ENCODE results near the gene EDAR. TPM values are rescaled to one million over a fixed set of nuclear protein-coding genes. Genes with fewer than 3 reads are reported as not detected.

EDAR gene
- total RNA-seq, 1 donor from 2014 or later, result not detected

GRCh38 chr2:109030870-109031475 lies 42.0 kb upstream of the EDAR start:
- peaks cover 7% of the 10 kb centered on the region for H3K9me3 Mint-ChIP-seq (ENCODE audit: unreplicated experiment)
- H3K27ac Mint-ChIP-seq (ENCODE audit: unreplicated experiment), result no peak overlapping the region
- peak overlapping the region; percentile 65 for H3K4me3 Mint-ChIP-seq (ENCODE audit: unreplicated experiment)
- no peak for DNase-seq
- peaks cover 5% of the 10 kb centered on the region for H3K36me3 Mint-ChIP-seq (ENCODE audit: unreplicated experiment)
- no peak for TF ChIP-seq CTCF (IDR thresholded peaks at IDR 0.05; ENCODE audit: partially characterized antibody, unreplicated experiment)
- peaks cover 6% of the 10 kb centered on the region for H3K27me3 Mint-ChIP-seq (ENCODE audit: unreplicated experiment)
- H3K4me1 Mint-ChIP-seq (ENCODE audit: low read depth, unreplicated experiment), result peaks cover 3% of the 10 kb centered on the region

DNA sequence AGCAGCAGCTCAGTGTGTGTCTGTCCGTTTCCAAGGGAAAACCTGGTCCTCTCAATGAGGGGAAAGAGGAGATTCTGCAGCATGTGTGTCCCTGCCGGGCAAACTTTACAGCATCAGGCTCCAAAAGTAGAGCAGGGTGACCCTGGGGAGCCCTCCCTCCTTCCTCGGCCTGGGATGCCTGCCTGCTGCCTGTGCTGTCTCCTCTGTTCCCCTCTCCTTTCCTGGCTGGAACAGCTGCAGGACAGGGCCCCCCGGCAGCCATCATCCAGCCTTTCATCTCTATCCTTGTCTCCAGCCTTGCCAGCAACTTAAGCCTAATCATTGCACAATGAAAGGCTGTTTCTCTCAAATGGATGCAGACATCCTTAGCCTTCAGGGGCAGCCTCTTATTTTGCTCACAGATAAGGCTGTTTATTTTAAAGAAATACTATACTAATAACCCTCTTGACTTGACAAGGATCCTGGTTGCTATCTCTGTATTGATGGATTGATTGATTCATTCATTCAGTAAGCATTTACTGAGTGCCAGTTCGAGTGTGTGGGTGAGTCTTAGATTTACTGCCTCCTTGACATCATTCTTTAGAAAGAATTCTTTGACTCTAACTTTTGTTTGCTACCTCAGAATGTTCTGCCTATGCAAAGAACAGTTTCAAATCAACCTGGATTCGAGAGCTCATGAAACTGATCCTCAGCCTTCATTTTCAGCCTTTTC lies 40.6 kb upstream of the EDAR start:
- Mint-ChIP-seq H3K27ac (ENCODE audit: unreplicated experiment) (no peak overlapping the region), H3K27me3 (ENCODE audit: unreplicated experiment) (peaks cover 8% of the 10 kb centered on the region)
- TF ChIP-seq CTCF (IDR thresholded peaks at IDR 0.05; ENCODE audit: partially characterized antibody, unreplicated experiment), result no peak

DNA sequence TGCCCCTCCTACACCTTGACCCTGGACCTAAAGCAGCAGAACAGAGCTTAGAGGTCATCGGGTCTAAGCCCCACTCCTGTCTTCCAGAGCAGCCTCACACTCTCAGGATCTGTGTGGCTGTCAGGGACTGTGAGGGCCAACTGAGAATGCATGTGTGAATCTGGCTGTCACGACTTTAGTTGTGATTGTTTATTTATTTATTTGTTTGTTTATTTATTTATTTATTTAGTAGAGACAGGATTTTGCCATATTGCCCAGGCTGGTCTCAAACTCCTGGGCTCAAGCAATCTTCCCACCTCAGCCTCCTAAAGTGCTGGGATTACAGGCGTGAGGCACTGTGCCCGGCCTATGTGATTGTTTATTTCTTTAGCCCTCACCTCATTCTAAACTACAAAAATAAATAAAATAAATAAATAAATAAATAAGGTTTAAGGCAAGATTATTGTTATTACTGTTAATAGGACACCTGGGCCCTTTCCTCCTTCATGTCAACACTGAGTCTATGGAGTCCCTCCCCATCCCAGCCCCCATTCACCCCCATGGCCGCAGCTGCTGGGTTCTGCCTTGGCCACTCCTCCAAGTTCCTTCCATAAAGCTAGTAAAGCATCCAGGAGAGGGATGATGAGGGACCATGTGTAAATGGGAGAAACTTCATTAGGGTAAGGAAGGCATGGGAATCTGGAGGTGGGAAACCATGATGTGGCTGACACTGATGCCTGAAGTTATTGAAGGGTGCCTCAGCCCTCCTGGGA lies 39.9 kb upstream of the EDAR start:
- no peak overlapping the region for H3K27ac Mint-ChIP-seq (ENCODE audit: unreplicated experiment)
- no peak overlapping the region for H3K4me3 Mint-ChIP-seq (ENCODE audit: unreplicated experiment)
- peaks cover 5% of the 10 kb centered on the region for H3K9me3 Mint-ChIP-seq (ENCODE audit: unreplicated experiment)
- peaks cover 3% of the 10 kb centered on the region for H3K4me1 Mint-ChIP-seq (ENCODE audit: low read depth, unreplicated experiment)
- peaks cover 8% of the 10 kb centered on the region for H3K27me3 Mint-ChIP-seq (ENCODE audit: unreplicated experiment)
- TF ChIP-seq CTCF (IDR thresholded peaks at IDR 0.05; ENCODE audit: partially characterized antibody, unreplicated experiment), result no peak
- no peak for DNase-seq
- H3K36me3 Mint-ChIP-seq (ENCODE audit: unreplicated experiment), result peaks cover 5% of the 10 kb centered on the region

More for the DNA sequence above, 40.6 kb upstream of the EDAR start:
- no peak overlapping the region for H3K4me3 Mint-ChIP-seq (ENCODE audit: unreplicated experiment)
- peaks cover 5% of the 10 kb centered on the region for H3K36me3 Mint-ChIP-seq (ENCODE audit: unreplicated experiment)
- DNase-seq, result no peak
- peaks cover 3% of the 10 kb centered on the region for H3K4me1 Mint-ChIP-seq (ENCODE audit: low read depth, unreplicated experiment)
- peaks cover 7% of the 10 kb centered on the region for H3K9me3 Mint-ChIP-seq (ENCODE audit: unreplicated experiment)

- no peak for TF ChIP-seq CTCF (IDR thresholded peaks at IDR 0.05; ENCODE audit: partially characterized antibody, unreplicated experiment)
- H3K4me3 Mint-ChIP-seq (ENCODE audit: unreplicated experiment), result no peak overlapping the region
- H3K27ac Mint-ChIP-seq (ENCODE audit: unreplicated experiment), result no peak overlapping the region
- DNase-seq, result no peak
- peaks cover 8% of the 10 kb centered on the region for H3K27me3 Mint-ChIP-seq (ENCODE audit: unreplicated experiment)
- H3K9me3 Mint-ChIP-seq (ENCODE audit: unreplicated experiment), result peaks cover 4% of the 10 kb centered on the region
- H3K36me3 Mint-ChIP-seq (ENCODE audit: unreplicated experiment), result peaks cover 3% of the 10 kb centered on the region
- H3K4me1 Mint-ChIP-seq (ENCODE audit: low read depth, unreplicated experiment), result peaks cover 3% of the 10 kb centered on the region
Observed at GRCh38 chr2:109028277-109028676, 39.3 kb upstream of the EDAR start.

Data from glutamatergic neuron (in vitro differentiated cells).